IMR-90 (cell line): ENCODE data around the gene UBQLN1. TPM values are rescaled to one million over a fixed set of nuclear protein-coding genes. Genes with fewer than 3 reads are reported as not detected.
"Not testable (repeated sequence)": the region's sequence is repeated elsewhere in the genome, so short reads cannot be mapped to it uniquely, and the experiment has no call there.

Experiments
- ATAC-seq: fragments of 200-7000 bp; cut with Tn5 transposase; 2 replicates; pipeline ENCODE4 v1.9.1; 2020; ENCODE audit warnings: low read depth, mild to moderate bottlenecking, moderate library complexity
- BruUV-seq: library from RNA; stranded (reverse); fragments of 400-500 nt; replicated peaks from 2 replicates; lab custom pipeline; 2021; lab: Mats Ljungman, UMichigan
- CTCF ChIA-PET: fragments of 300-600 bp; formaldehyde crosslinking; extraction: SDS; loops from one replicate; lab custom pipeline; 2021; ENCODE audit warnings: antibody characterized with exemption; lab: Yijun Ruan, JAX
- POLR2A ChIA-PET: fragments of 300-600 bp; sonication (Branson Sonifier 250); formaldehyde crosslinking; loops from one replicate; lab custom pipeline; 2022; ENCODE audit warnings: antibody characterized with exemption; ENCODE audit not compliant: unreplicated experiment; lab: Charles Lee
- DNase-seq: peaks from one replicate; pipeline ENCODE4 v3.0.0; 2013
- H2AFZ ChIP-seq: replicated peaks from 2 replicates; pipeline ENCODE3; 2013; ENCODE audit warnings: low read length, mild to moderate bottlenecking; ENCODE audit not compliant: poor library complexity
- H2AK5ac ChIP-seq: 2 replicates; pipeline ENCODE4 v1.6.1; 2013; ENCODE audit warnings: low read depth, low read length, inconsistent platforms
- H2AK9ac ChIP-seq: replicated peaks from 2 replicates; pipeline ENCODE3; 2013; ENCODE audit warnings: mild to moderate bottlenecking, low read depth, low read length, moderate library complexity; ENCODE audit not compliant: poor library complexity
- H2BK120ac ChIP-seq: 2 replicates; pipeline ENCODE4 v1.6.1; 2013; ENCODE audit warnings: low read depth, low read length, inconsistent platforms
- H2BK15ac ChIP-seq: 3 replicates; pipeline ENCODE4 v1.6.1; 2013; ENCODE audit warnings: low read depth, low read length, inconsistent platforms
- H2BK20ac ChIP-seq: 2 replicates; pipeline ENCODE4 v1.6.1; 2013; ENCODE audit warnings: low read depth, mild to moderate bottlenecking, inconsistent platforms, low read length, moderate library complexity
- H2BK5ac ChIP-seq: 2 replicates; pipeline ENCODE4 v1.6.1; 2013; ENCODE audit warnings: mild to moderate bottlenecking, low read depth, low read length, inconsistent platforms; ENCODE audit not compliant: poor library complexity, severe bottlenecking
- H3K14ac ChIP-seq: replicated peaks from 2 replicates; pipeline ENCODE4 v1.6.1; 2013; ENCODE audit warnings: low read depth, low read length, inconsistent platforms
- H3K18ac ChIP-seq: 2 replicates; pipeline ENCODE4 v1.6.1; 2013; ENCODE audit warnings: low read depth, low read length, control low read depth
- H3K23ac ChIP-seq: 2 replicates; pipeline ENCODE4 v1.6.1; 2013; ENCODE audit warnings: low read depth, low read length, inconsistent platforms
- H3K27ac ChIP-seq: 2 replicates; pipeline ENCODE4 v1.5.1; 2013; ENCODE audit warnings: mild to moderate bottlenecking, control low read depth, low read length; ENCODE audit not compliant: insufficient read depth
- H3K27me3 ChIP-seq: 2 replicates; pipeline ENCODE4 v1.6.1; 2013; ENCODE audit warnings: low read length; ENCODE audit not compliant: control insufficient read depth, insufficient read depth
- H3K36me3 ChIP-seq: 2 replicates; pipeline ENCODE4 v1.6.1; 2013; ENCODE audit warnings: low read length, mixed read lengths; ENCODE audit not compliant: control insufficient read depth, insufficient read depth
- H3K4ac ChIP-seq: 2 replicates; pipeline ENCODE4 v1.6.1; 2013; ENCODE audit warnings: low read depth, low read length, inconsistent platforms
- H3K4me1 ChIP-seq: 2 replicates; pipeline ENCODE4 v1.6.1; 2013; ENCODE audit warnings: low read length, mixed read lengths; ENCODE audit not compliant: control insufficient read depth, insufficient read depth
- H3K4me2 ChIP-seq: 2 replicates; pipeline ENCODE4 v1.6.1; 2013; ENCODE audit warnings: low read depth, mild to moderate bottlenecking, control low read depth, low read length, moderate library complexity
- H3K4me3 ChIP-seq: 2 replicates; pipeline ENCODE4 v1.5.1; 2013; ENCODE audit warnings: low read depth, mild to moderate bottlenecking, control low read depth, low read length, moderate library complexity; ENCODE audit not compliant: insufficient read depth
- H3K56ac ChIP-seq: 2 replicates; pipeline ENCODE4 v1.6.1; 2013; ENCODE audit warnings: low read length, inconsistent platforms; ENCODE audit not compliant: insufficient read depth; ENCODE audit errors: extremely low read depth
- H3K79me1 ChIP-seq, 2 experiments: 2 replicates each; pipeline ENCODE4 v1.6.1; 2013; ENCODE audit warnings: low read length in 2 of 2, inconsistent platforms in 1 of 2, low read depth in 1 of 2
- H3K9ac ChIP-seq: 2 replicates; pipeline ENCODE4 v1.6.1; 2013; ENCODE audit warnings: low read depth, low read length, control low read depth
- H3K9me1 ChIP-seq: 2 replicates; pipeline ENCODE4 v1.6.1; 2013; ENCODE audit warnings: low read length, inconsistent platforms; ENCODE audit not compliant: insufficient read depth
- H3K9me3 ChIP-seq: 2 replicates; pipeline ENCODE4 v1.6.1; 2013; ENCODE audit warnings: low read length; ENCODE audit not compliant: control insufficient read depth, insufficient read depth
- H4K20me1 ChIP-seq: 2 replicates; pipeline ENCODE4 v1.6.1; 2013; ENCODE audit warnings: low read length, inconsistent platforms; ENCODE audit not compliant: insufficient read depth
- H4K5ac ChIP-seq: 2 replicates; pipeline ENCODE4 v1.6.1; 2013; ENCODE audit warnings: mild to moderate bottlenecking, low read depth, low read length, control low read depth
- H4K8ac ChIP-seq, 2 experiments: 2 replicates each; pipeline ENCODE4 v1.6.1; 2013; ENCODE audit warnings: low read depth in 2 of 2, low read length in 2 of 2, control low read depth in 1 of 2, inconsistent platforms in 1 of 2
- H4K91ac ChIP-seq: 2 replicates; pipeline ENCODE4 v1.6.1; 2013; ENCODE audit warnings: low read depth, low read length, inconsistent platforms; ENCODE audit not compliant: insufficient read depth
- WGBS, 2 experiments: methylation state at CpG; one replicate each; pipeline versions ENCODE4 v1.1.5 to v1.1.7; 2013; ENCODE audit warnings: missing lambda C conversion rate in 2 of 2; ENCODE audit not compliant: insufficient read length in 1 of 2; ENCODE audit errors: extremely low coverage in 2 of 2; 5-methylcytosine and 5-hydroxymethylcytosine counted together
- dilution Hi-C: fragments of 300-500 bp; cut with HindIII; formaldehyde crosslinking; loops from one replicate; pipeline ENCODE4 v1.14.3; 2018; ENCODE audit warnings: low sequenced_read_pairs; ENCODE audit not compliant: unreplicated experiment
- in situ Hi-C: fragments of 300-500 bp; cut with MboI; formaldehyde crosslinking; loops from 3 replicates; pipeline ENCODE4 v1.14.3; 2019; ENCODE audit warnings: low sequenced_read_pairs, inconsistent platforms, mixed read lengths
- intact Hi-C: fragments of 100-400 bp; cut with micrococcal nuclease; formaldehyde crosslinking; loops from 2 replicates; pipeline ENCODE4 v1.10.0; 2022
- polyA plus RNA-seq, 3 experiments: library from polyadenylated mRNA; depleted of rRNA; stranded (reverse); fragments of >200 nt; gene quantifications; 2 replicates each; pipeline ENCODE4 v1.2.3, GENCODE V29; 2012; ENCODE audit warnings: low replicate concordance in 1 of 3
- total RNA-seq: library from RNA; depleted of rRNA; stranded (reverse); fragments of >200 nt; gene quantifications from 2 replicates; pipeline ENCODE4 v1.2.3, GENCODE V29; 2012; rRNA removed

The UBQLN1 gene
- total and polyA plus RNA-seq, 2 of the 4 experiments (the other 2 are of a cell fraction) = 74.3 to 164 TPM

- dilution Hi-C loops = not testable (repeated sequence)
Observed at GRCh38 chr9:83613298-83613697, 94.5 kb downstream of the UBQLN1 start.

More at GRCh38 chr9:83613298-83613697, 94.5 kb downstream of the UBQLN1 start:
- H2AFZ ChIP-seq, H3K4me2 ChIP-seq, H3K36me3 ChIP-seq, ATAC-seq, H3K27me3 ChIP-seq, H3K23ac ChIP-seq, H3K4me3 ChIP-seq, intact Hi-C loops, H3K14ac ChIP-seq, H2BK20ac ChIP-seq, H2BK15ac ChIP-seq, POLR2A ChIA-PET, CTCF ChIA-PET, H3K79me1 ChIP-seq, H3K56ac ChIP-seq, H4K20me1 ChIP-seq, H3K27ac ChIP-seq, H2BK120ac ChIP-seq, H3K9me3 ChIP-seq, H2AK5ac ChIP-seq, H2AK9ac ChIP-seq, BruUV-seq, DNase-seq, H3K9ac ChIP-seq, H4K8ac ChIP-seq, H2BK5ac ChIP-seq, H3K18ac ChIP-seq, in situ Hi-C loops, H3K4ac ChIP-seq, H4K5ac ChIP-seq, H4K91ac ChIP-seq, H3K9me1 ChIP-seq, H3K4me1 ChIP-seq: not testable (repeated sequence)
- 83% methylated on average over 1 of the region's 3 CpGs; no CpG with 5 or more reads in 1 of the 2 experiments for WGBS, 2 experiments

Other genes starting within 250 kb of the UBQLN1 start
- under 0.01 and 0.18 TPM in 2 replicates for gene FRMD3, start 169.6 kb downstream of the UBQLN1 start, total RNA-seq
- gene FRMD3, start 169.6 kb downstream of the UBQLN1 start, polyA plus RNA-seq (2012; rRNA removed) = 0.02 and 0.06 TPM in 2 replicates
- 1.4 and 1.7 TPM in 2 replicates for gene IDNK, start 84.8 kb downstream of the UBQLN1 start, total RNA-seq
- 2.0 and 2.3 TPM in 2 replicates for gene IDNK, start 84.8 kb downstream of the UBQLN1 start, polyA plus RNA-seq (2012; rRNA removed)
- 0.18 and 1.7 TPM in 2 replicates for gene GKAP1, start 109.8 kb upstream of the UBQLN1 start, total RNA-seq
- 0.87 and 1.4 TPM in 2 replicates for gene GKAP1, start 109.8 kb upstream of the UBQLN1 start, polyA plus RNA-seq (2012; rRNA removed)
- gene KIF27, start 213.5 kb upstream of the UBQLN1 start, total RNA-seq = 1.6 and 2.2 TPM in 2 replicates
- 0.32 and 0.60 TPM in 2 replicates for gene KIF27, start 213.5 kb upstream of the UBQLN1 start, polyA plus RNA-seq (2012; rRNA removed)